Stomach (tissue), 4 donors: ENCODE results near the gene ITPR1.

ENCODE experiments used
- POLR2AphosphoS5 ChIP-seq, 3 donors: sonication (generic); formaldehyde crosslinking; IDR thresholded peaks; one replicate each; pipeline ENCODE4 v1.6.1; 2016; ENCODE audit warnings: antibody characterized with exemption in 3 of 3
- TF ChIP-seq, protein P1 (sequence below), 7 experiments: fragments of 450-650 bp in 4 of 7; fragments of 200-600 bp in 3 of 7; sonication (generic) in 3 of 7; IDR thresholded peaks; one replicate each; pipeline ENCODE4 v1.5.1; 2016 to 2019; ENCODE audit warnings: antibody characterized with exemption in 7 of 7, control low read depth in 2 of 7, mild to moderate bottlenecking in 1 of 7

DNA sequence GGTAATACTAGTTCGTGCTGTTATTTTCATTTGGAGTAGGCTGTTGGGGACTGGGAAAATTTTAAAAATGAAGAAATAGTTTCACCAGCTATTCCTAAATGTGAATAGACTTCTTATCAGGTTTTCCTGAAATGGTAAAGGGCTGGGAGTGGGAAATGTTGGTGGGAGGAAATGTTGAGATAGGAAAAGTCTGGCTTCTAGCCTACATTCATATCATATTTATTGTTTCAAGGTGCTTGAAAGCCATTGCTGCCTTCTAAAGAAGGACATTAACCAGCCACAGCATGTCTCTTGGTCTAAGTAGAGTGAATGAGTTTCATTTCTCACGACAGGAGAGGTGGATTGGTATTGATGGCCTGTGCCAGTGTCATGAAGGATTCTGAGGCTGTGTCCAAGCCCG is 288.9 kb downstream of the ITPR1 start:
- TF ChIP-seq, protein P1, sequence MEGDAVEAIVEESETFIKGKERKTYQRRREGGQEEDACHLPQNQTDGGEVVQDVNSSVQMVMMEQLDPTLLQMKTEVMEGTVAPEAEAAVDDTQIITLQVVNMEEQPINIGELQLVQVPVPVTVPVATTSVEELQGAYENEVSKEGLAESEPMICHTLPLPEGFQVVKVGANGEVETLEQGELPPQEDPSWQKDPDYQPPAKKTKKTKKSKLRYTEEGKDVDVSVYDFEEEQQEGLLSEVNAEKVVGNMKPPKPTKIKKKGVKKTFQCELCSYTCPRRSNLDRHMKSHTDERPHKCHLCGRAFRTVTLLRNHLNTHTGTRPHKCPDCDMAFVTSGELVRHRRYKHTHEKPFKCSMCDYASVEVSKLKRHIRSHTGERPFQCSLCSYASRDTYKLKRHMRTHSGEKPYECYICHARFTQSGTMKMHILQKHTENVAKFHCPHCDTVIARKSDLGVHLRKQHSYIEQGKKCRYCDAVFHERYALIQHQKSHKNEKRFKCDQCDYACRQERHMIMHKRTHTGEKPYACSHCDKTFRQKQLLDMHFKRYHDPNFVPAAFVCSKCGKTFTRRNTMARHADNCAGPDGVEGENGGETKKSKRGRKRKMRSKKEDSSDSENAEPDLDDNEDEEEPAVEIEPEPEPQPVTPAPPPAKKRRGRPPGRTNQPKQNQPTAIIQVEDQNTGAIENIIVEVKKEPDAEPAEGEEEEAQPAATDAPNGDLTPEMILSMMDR (IDR thresholded peaks at IDR 0.05): no peak
- no peak for TF ChIP-seq POLR2AphosphoS5 (IDR thresholded peaks at IDR 0.05)
